Heart left ventricle (tissue), 16 donors: ENCODE results near the gene SLC9A3. TPM values are rescaled to one million over a fixed set of nuclear protein-coding genes. Genes with fewer than 3 reads are reported as not detected.

Experiments
- ATAC-seq, 4 donors: fragments of 200-7000 bp; cut with Tn5 transposase; one replicate each; pipeline ENCODE4 v1.9.1; 2020 to 2022; ENCODE audit warnings: moderate library complexity in 4 of 4, mild to moderate bottlenecking in 3 of 4, moderate number of reproducible peaks in 1 of 4
- DNase-seq, 5 donors: peaks; one replicate each; pipeline ENCODE4 v3.0.0-alpha.2; 2020
- H3K27ac ChIP-seq, 12 donors: fragments of 200-600 bp; sonication (generic) in 4 of 12; one replicate each; pipeline versions ENCODE4 v1.5.0 to v1.8.0; 2016 to 2022; ENCODE audit warnings: mild to moderate bottlenecking in 2 of 12
- H3K27me3 ChIP-seq, 9 donors: fragments of 200-600 bp; sonication (generic) in 2 of 9; one replicate each; pipeline versions ENCODE4 v1.5.1 to v1.8.0; 2016 to 2022; ENCODE audit warnings: mild to moderate bottlenecking in 3 of 9
- H3K36me3 ChIP-seq, 9 donors: fragments of 200-600 bp; sonication (generic) in 2 of 9; one replicate each; pipeline versions ENCODE4 v1.5.0 to v1.8.0; 2018 to 2022; ENCODE audit warnings: mild to moderate bottlenecking in 2 of 9
- H3K4me1 ChIP-seq, 12 donors: fragments of 200-600 bp; sonication (generic) in 4 of 12; one replicate each; pipeline versions ENCODE4 v1.5.0 to v1.8.0; 2016 to 2022; ENCODE audit warnings: mild to moderate bottlenecking in 3 of 12
- H3K4me3 ChIP-seq, 12 donors: fragments of 200-600 bp; sonication (generic) in 4 of 12; one replicate each; pipeline versions ENCODE4 v1.5.0 to v1.8.0; 2017 to 2022; ENCODE audit warnings: mild to moderate bottlenecking in 9 of 12, moderate library complexity in 4 of 12
- H3K9me3 ChIP-seq, 12 donors: fragments of 200-600 bp; sonication (generic) in 4 of 12; one replicate each; pipeline versions ENCODE4 v1.5.0 to v1.8.0; 2016 to 2022; ENCODE audit warnings: mild to moderate bottlenecking in 1 of 12
- POLR2A ChIP-seq, 2 donors: fragments of 450-650 bp; IDR thresholded peaks; one replicate each; pipeline ENCODE4 v1.6.1; 2017; ENCODE audit warnings: antibody characterized with exemption in 2 of 2, mild to moderate bottlenecking in 2 of 2, moderate library complexity in 2 of 2
- WGBS, 4 donors: extraction: QIAGEN DNeasy Blood & Tissue Kit in 2 of 4; methylation state at CpG; one replicate each; pipeline versions ENCODE4 v1.1.5 to v1.1.7; 2013 to 2018; 5-methylcytosine and 5-hydroxymethylcytosine counted together
- intact Hi-C, 10 donors: fragments of 100-400 bp; cut with DNase I; formaldehyde crosslinking; loops; one replicate each; pipeline versions ENCODE4 v1.11.1 to v1.14.2; 2022
- polyA plus RNA-seq, 2 donors: library from polyadenylated mRNA; stranded (reverse); fragments of 200-250 nt; gene quantifications; one replicate each; pipeline ENCODE4 v1.2.3, GENCODE V29; 2013
- total RNA-seq, 9 donors: library from RNA; depleted of rRNA in 2 of 9; stranded (reverse); fragments of >200 nt in 2 of 9; fragmentation: NEBNext Ultra II Directional in 3 of 9; extraction: Animal tissue kit (Norgen Biotek cat#: 25700) in 3 of 9; gene quantifications; one replicate each; pipeline versions ENCODE4 v1.1.0 to v1.2.4, GENCODE V29; 2016 to 2023
- TF ChIP-seq, protein P1 (sequence below), 12 donors: fragments of 200-600 bp; sonication (generic) in 4 of 12; IDR thresholded peaks; one replicate each; pipeline versions ENCODE4 v1.5.0 to v1.8.0; 2018 to 2022; ENCODE audit warnings: antibody characterized with exemption in 12 of 12, mild to moderate bottlenecking in 5 of 12
- donor health status: ischemic (EF 13 %, LVEDD 7.1; RV severe dilation, severe dysfunction).
- donor health status: healthy with polysubstance abuse.
- donor health status: DM: no; HTN: yes; CAD: no.
- donor health status: DM: no; HTN: no; CAD: no.
- donor health status: ischemic (EF 25% LVEDD 6.9; RV normal size, moderate dysfunction).
- donor health status: ischemic (EF 25% LVEDD 5.7; RV mildly dilated, moderate dysfunction).
- donor health status: healthy.
- donor health status: DM: yes; HTN: yes; CAD: no.
- donor health status: ischemic (EF 35%, LVEDD 5.7; RV mildly dilated, moderate dysfunction).
- donor health status: nonischemic (EF 11% LVEDD 7.7; RV severe dilation, severe dysfunction).
- donor health status: DM: yes; HTN: yes; CAD: no.
- donor health status: PGD.
- donor health status: ischemic (EF 29% LVEDD 5.4; RV normal size, mild dysfunction).
- donor health status: nonischemic (EF 23%, LVEDD 6.1; RV moderate dilation, normal function).

Gene SLC9A3
- total and polyA plus RNA-seq, 11 donors: 0.50 to 3.8 (median 1.0) TPM

DNA sequence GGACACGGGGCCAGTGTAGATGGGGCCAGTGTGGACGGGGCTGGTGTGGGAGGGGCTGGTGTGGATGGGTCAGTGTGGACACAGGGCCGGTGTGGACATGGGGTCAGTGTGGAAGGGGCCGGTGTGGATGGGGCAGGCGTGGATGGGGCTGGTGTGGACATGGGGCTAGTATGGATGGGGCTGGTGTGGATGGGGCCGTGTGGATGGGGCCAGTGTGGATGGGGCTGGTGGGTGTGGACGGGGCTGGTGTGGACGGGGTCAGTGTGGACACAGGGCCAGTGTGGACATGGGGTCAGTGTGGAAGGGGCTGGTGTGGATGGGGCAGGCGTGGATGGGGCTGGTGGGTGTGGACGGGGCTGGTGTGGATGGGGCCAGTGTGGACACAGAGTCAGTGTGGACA, 23.8 kb downstream of the SLC9A3 start:
- no peak overlapping the region for H3K4me3 ChIP-seq
- DNase-seq (no peak), ATAC-seq (peak in 1 of 4 donors; percentile 23)
- no peaks in the 10 kb centered on the region for H3K4me1 ChIP-seq
- no peaks in the 10 kb centered on the region for H3K9me3 ChIP-seq
- H3K27ac ChIP-seq: no peak overlapping the region
- no peak for TF ChIP-seq POLR2A (IDR thresholded peaks at IDR 0.05)
- TF ChIP-seq, protein P1, sequence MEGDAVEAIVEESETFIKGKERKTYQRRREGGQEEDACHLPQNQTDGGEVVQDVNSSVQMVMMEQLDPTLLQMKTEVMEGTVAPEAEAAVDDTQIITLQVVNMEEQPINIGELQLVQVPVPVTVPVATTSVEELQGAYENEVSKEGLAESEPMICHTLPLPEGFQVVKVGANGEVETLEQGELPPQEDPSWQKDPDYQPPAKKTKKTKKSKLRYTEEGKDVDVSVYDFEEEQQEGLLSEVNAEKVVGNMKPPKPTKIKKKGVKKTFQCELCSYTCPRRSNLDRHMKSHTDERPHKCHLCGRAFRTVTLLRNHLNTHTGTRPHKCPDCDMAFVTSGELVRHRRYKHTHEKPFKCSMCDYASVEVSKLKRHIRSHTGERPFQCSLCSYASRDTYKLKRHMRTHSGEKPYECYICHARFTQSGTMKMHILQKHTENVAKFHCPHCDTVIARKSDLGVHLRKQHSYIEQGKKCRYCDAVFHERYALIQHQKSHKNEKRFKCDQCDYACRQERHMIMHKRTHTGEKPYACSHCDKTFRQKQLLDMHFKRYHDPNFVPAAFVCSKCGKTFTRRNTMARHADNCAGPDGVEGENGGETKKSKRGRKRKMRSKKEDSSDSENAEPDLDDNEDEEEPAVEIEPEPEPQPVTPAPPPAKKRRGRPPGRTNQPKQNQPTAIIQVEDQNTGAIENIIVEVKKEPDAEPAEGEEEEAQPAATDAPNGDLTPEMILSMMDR (IDR thresholded peaks at IDR 0.05): no peak
- peaks cover 0 to 67% (median 28%) of the 10 kb centered on the region in 9 donors for H3K27me3 ChIP-seq
- no peaks in the 10 kb centered on the region for H3K36me3 ChIP-seq
- 88 to 95% (median 93%) methylated on average over 10 of the region's 10 CpGs for WGBS, 4 donors
- intact Hi-C loops: no loop called here

GRCh38 chr5:499233-500209, 24.7 kb downstream of the SLC9A3 start:
- intact Hi-C loops: no loop called here
- Histone ChIP-seq H3K27ac (no peak overlapping the region), H3K4me1 (no peaks in the 10 kb centered on the region), H3K4me3 (no peak overlapping the region), H3K36me3 (no peaks in the 10 kb centered on the region), H3K27me3 (peaks cover 0 to 66% (median 24%) of the 10 kb centered on the region in 9 donors), H3K9me3 (no peaks in the 10 kb centered on the region)
- TF ChIP-seq, protein P1 (IDR thresholded peaks at IDR 0.05): no peak
- TF ChIP-seq POLR2A (IDR thresholded peaks at IDR 0.05): no peak
- DNase-seq (no peak), ATAC-seq (no peak)
- 81 to 90% (median 87%) methylated on average over 19 to 32 of the region's 32 CpGs for WGBS, 4 donors

DNA sequence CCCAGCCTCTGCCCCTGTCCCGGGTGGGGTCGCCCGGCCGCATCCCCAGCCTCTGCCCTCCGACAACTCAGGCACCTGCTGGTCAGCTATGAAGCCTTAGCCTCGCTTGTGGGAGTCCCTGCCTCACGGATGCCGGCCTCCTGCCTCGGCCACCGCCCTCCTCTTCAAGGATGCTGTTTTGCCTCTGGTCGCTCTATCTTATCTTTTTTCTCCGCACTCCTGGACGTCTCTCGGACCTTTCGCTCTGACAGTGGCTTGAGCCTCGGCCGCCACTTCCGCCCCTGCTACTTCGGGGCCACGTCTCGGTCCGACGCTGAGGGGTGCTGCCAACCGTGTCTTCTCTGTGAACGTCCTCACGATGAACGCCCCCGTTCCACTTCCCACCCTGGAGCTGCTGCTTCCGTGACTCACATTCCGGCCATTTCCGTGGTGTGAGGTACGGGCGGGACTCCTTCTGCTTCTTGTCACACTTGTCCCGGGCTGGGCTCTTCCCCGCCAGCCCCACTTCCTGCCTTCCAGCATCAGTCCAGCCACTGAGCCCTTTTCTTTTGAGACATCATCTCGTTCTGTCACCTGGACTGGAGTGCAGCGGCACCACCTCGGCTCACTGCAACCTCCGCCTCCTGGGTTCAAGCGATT, 26.3 kb downstream of the SLC9A3 start:
- intact Hi-C loops: no loop called here
- TF ChIP-seq, protein P1 (IDR thresholded peaks at IDR 0.05): no peak
- TF ChIP-seq POLR2A (IDR thresholded peaks at IDR 0.05): no peak
- no peaks in the 10 kb centered on the region for H3K9me3 ChIP-seq
- no peaks in the 10 kb centered on the region for H3K36me3 ChIP-seq
- peaks cover 5 to 76% (median 30%) of the 10 kb centered on the region in 9 donors for H3K27me3 ChIP-seq
- no peak overlapping the region for H3K4me3 ChIP-seq
- WGBS, 4 donors: 49 to 57% (median 49%) methylated on average over 36 to 40 of the region's 40 CpGs
- no peaks in the 10 kb centered on the region for H3K4me1 ChIP-seq
- no peak overlapping the region for H3K27ac ChIP-seq
- no peak for DNase-seq
- no peak for ATAC-seq

DNA sequence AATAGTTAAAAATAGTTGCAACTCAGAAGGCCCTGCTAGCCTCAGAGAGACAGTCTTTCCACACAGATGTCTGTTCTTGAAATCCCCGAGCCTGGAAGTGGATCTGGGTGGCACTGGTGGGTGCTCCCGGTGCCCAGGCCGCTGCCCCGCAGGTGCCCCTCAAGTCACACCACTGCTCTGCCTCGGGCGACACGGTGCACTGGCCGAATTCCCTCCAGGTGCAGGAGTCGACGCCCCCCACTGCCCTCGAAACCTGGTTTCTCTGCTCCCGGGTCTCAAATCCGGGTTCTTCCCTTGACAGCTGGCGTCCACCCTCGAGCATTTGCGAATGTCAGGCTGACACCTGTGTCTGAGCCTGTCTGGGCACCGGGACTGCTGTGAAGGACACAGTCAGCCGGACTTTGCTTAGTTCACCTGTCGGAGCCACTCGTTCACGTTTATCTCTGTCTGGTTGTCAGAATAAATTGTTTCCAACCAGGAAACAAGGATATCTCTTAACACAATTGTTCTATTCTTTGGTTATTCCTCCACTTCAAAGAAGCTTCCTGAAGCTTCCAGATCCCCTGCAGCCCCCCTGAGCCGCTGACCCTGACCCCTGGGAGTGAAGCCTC, 27.1 kb downstream of the SLC9A3 start:
- TF ChIP-seq, protein P1 (IDR thresholded peaks at IDR 0.05): no peak
- TF ChIP-seq POLR2A (IDR thresholded peaks at IDR 0.05): no peak
- Histone ChIP-seq H3K4me3 (no peak overlapping the region), H3K27me3 (peaks cover 5 to 76% (median 32%) of the 10 kb centered on the region in 9 donors), H3K4me1 (no peaks in the 10 kb centered on the region), H3K9me3 (no peaks in the 10 kb centered on the region), H3K27ac (no peak overlapping the region), H3K36me3 (no peaks in the 10 kb centered on the region)
- intact Hi-C loops: no loop called here
- ATAC-seq (no peak), DNase-seq (no peak)
- WGBS, 4 donors: 72 to 75% (median 74%) methylated on average over 22 of the region's 22 CpGs
